Measurements from ENCODE around the gene PCDH9.

DNA sequence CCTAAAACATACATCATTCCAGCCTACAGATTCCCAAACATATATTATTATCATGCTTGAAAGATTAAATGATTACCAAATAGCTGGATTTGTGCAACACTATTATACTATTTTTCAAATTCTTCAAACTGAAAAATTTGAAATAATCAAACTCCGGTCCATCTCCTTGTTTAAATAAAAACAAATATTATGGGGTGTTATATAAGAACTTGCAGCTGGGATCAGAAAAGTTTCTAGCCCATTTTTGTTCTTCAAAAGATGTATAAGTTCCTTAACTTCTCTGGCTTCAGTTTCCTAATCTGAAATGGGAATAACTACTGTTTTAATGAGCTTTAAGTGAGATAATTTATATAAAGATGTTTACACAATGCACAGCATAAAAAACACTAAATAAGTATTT is 422.9 kb downstream of the PCDH9 start:
- TF ChIP-seq, protein P1, sequence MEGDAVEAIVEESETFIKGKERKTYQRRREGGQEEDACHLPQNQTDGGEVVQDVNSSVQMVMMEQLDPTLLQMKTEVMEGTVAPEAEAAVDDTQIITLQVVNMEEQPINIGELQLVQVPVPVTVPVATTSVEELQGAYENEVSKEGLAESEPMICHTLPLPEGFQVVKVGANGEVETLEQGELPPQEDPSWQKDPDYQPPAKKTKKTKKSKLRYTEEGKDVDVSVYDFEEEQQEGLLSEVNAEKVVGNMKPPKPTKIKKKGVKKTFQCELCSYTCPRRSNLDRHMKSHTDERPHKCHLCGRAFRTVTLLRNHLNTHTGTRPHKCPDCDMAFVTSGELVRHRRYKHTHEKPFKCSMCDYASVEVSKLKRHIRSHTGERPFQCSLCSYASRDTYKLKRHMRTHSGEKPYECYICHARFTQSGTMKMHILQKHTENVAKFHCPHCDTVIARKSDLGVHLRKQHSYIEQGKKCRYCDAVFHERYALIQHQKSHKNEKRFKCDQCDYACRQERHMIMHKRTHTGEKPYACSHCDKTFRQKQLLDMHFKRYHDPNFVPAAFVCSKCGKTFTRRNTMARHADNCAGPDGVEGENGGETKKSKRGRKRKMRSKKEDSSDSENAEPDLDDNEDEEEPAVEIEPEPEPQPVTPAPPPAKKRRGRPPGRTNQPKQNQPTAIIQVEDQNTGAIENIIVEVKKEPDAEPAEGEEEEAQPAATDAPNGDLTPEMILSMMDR (IDR thresholded peaks at IDR 0.05 in 2 of 3, conservative IDR thresholded peaks at IDR 0.05 in 1 of 3; ENCODE audit: control insufficient read depth in 2 of 3, extremely low read depth in 1 of 3, insufficient read depth in 1 of 3, low read depth in 3 of 3, low read length in 3 of 3): no peak
- TF ChIP-seq POLR2AphosphoS5 (IDR thresholded peaks at IDR 0.05; ENCODE audit: low read length) (no peak), SREBF2 (IDR thresholded peaks at IDR 0.05; ENCODE audit: low read length) (no peak), HDAC2 (IDR thresholded peaks at IDR 0.05) (no peak), TAF1 (IDR thresholded peaks at IDR 0.05; ENCODE audit: borderline replicate concordance, low read depth, low read length) (no peak), GABPA (IDR thresholded peaks at IDR 0.05; ENCODE audit: low read depth) (no peak), RFX5 (IDR thresholded peaks at IDR 0.05; ENCODE audit: low read depth, low read length) (no peak)
- TF ChIP-seq, protein P2, sequence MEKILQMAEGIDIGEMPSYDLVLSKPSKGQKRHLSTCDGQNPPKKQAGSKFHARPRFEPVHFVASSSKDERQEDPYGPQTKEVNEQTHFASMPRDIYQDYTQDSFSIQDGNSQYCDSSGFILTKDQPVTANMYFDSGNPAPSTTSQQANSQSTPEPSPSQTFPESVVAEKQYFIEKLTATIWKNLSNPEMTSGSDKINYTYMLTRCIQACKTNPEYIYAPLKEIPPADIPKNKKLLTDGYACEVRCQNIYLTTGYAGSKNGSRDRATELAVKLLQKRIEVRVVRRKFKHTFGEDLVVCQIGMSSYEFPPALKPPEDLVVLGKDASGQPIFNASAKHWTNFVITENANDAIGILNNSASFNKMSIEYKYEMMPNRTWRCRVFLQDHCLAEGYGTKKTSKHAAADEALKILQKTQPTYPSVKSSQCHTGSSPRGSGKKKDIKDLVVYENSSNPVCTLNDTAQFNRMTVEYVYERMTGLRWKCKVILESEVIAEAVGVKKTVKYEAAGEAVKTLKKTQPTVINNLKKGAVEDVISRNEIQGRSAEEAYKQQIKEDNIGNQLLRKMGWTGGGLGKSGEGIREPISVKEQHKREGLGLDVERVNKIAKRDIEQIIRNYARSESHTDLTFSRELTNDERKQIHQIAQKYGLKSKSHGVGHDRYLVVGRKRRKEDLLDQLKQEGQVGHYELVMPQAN (conservative IDR thresholded peaks at IDR 0.05): no peak
- TF ChIP-seq, protein P3, sequence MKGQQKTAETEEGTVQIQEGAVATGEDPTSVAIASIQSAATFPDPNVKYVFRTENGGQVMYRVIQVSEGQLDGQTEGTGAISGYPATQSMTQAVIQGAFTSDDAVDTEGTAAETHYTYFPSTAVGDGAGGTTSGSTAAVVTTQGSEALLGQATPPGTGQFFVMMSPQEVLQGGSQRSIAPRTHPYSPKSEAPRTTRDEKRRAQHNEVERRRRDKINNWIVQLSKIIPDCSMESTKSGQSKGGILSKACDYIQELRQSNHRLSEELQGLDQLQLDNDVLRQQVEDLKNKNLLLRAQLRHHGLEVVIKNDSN (IDR thresholded peaks at IDR 0.05; ENCODE audit: borderline replicate concordance, extremely low read length, insufficient read depth, low read depth, low read length): no peak
- TF ChIP-seq, protein P4, sequence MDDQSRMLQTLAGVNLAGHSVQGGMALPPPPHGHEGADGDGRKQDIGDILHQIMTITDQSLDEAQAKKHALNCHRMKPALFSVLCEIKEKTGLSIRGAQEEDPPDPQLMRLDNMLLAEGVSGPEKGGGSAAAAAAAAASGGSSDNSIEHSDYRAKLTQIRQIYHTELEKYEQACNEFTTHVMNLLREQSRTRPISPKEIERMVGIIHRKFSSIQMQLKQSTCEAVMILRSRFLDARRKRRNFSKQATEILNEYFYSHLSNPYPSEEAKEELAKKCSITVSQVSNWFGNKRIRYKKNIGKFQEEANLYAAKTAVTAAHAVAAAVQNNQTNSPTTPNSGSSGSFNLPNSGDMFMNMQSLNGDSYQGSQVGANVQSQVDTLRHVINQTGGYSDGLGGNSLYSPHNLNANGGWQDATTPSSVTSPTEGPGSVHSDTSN (IDR thresholded peaks at IDR 0.05; ENCODE audit: insufficient replicate concordance, low read depth, low read length): no peak
